NCI-H1417 treated with DMSO at 0.1 percent for 48 hours (cell line): Measurements from ENCODE around the gene GRIA3.
"Not testable (repeated sequence)": the region's sequence is repeated elsewhere in the genome, so short reads cannot be mapped to it uniquely, and the experiment has no call there.

ENCODE experiments used
- DNase-seq: peaks from one replicate; lab custom pipeline; 2025; lab: John Stamatoyannopoulos, UW

GRIA3 gene

GRCh38 chrX:123274796-123275195 is 90.7 kb downstream of the GRIA3 start:
- no peak for DNase-seq

GRCh38 chrX:123277347-123277746 is 93.3 kb downstream of the GRIA3 start:
- no peak for DNase-seq

GRCh38 chrX:123277821-123278220 is 93.7 kb downstream of the GRIA3 start:
- DNase-seq: no peak

- no peak for DNase-seq
Measured at GRCh38 chrX:123282241-123282640, 98.2 kb downstream of the GRIA3 start.

GRCh38 chrX:123283407-123283806 is 99.3 kb downstream of the GRIA3 start:
- DNase-seq: not testable (repeated sequence)

GRCh38 chrX:123291623-123292022 is 107.5 kb downstream of the GRIA3 start:
- DNase-seq: no peak

- DNase-seq: no peak
Measured at GRCh38 chrX:123298026-123298425, 113.9 kb downstream of the GRIA3 start.

GRCh38 chrX:123303429-123303828 is 119.4 kb downstream of the GRIA3 start:
- no peak for DNase-seq

GRCh38 chrX:123308658-123309057 is 124.6 kb downstream of the GRIA3 start:
- no peak for DNase-seq

- DNase-seq: no peak
Measured at GRCh38 chrX:123310112-123310511, 126.0 kb downstream of the GRIA3 start.

GRCh38 chrX:123311486-123311885 is 127.4 kb downstream of the GRIA3 start:
- DNase-seq: no peak

GRCh38 chrX:123313486-123313885 is 129.4 kb downstream of the GRIA3 start:
- no peak for DNase-seq

- DNase-seq: no peak
Measured at GRCh38 chrX:123320622-123321021, 136.5 kb downstream of the GRIA3 start.

- no peak for DNase-seq
Measured at GRCh38 chrX:123322536-123322935, 138.5 kb downstream of the GRIA3 start.

GRCh38 chrX:123324625-123325024 is 140.5 kb downstream of the GRIA3 start:
- DNase-seq: no peak

- no peak for DNase-seq
Measured at GRCh38 chrX:123330229-123330942, 146.3 kb downstream of the GRIA3 start.

GRCh38 chrX:123331349-123331748 is 147.3 kb downstream of the GRIA3 start:
- no peak for DNase-seq

- no peak for DNase-seq
Measured at GRCh38 chrX:123331859-123332258, 147.8 kb downstream of the GRIA3 start.

- DNase-seq: no peak
Measured at GRCh38 chrX:123336666-123337065, 152.6 kb downstream of the GRIA3 start.

- no peak for DNase-seq
Measured at GRCh38 chrX:123337886-123338639, 154.0 kb downstream of the GRIA3 start.

- DNase-seq: no peak
Measured at GRCh38 chrX:123339221-123339905, 155.3 kb downstream of the GRIA3 start.

GRCh38 chrX:123340696-123341095 is 156.6 kb downstream of the GRIA3 start:
- no peak for DNase-seq

- no peak for DNase-seq
Measured at GRCh38 chrX:123348468-123348867, 164.4 kb downstream of the GRIA3 start.
